Suppressor macrophage (primary cell): ENCODE data around the gene ATP10B.

ENCODE experiments used
- DNase-seq, 4 experiments: peaks; one replicate each; pipeline ENCODE4 v3.0.0-alpha.2; 2020 to 2022

The ATP10B gene

GRCh38 chr5:160629003-160629402 lies 223.0 kb downstream of the ATP10B start:
- DNase-seq = no peak

- DNase-seq = no peak
Observed at GRCh38 chr5:160628619-160628968, 223.4 kb downstream of the ATP10B start.

- no peak for DNase-seq
Observed at GRCh38 chr5:160627921-160628618, 223.9 kb downstream of the ATP10B start.

GRCh38 chr5:160626322-160626721 lies 225.7 kb downstream of the ATP10B start:
- DNase-seq = no peak

GRCh38 chr5:160621526-160621925 lies 230.5 kb downstream of the ATP10B start:
- no peak for DNase-seq

- no peak for DNase-seq
Observed at GRCh38 chr5:160620401-160620800, 231.6 kb downstream of the ATP10B start.

GRCh38 chr5:160619381-160619780 lies 232.6 kb downstream of the ATP10B start:
- no peak for DNase-seq

- no peak for DNase-seq
Observed at GRCh38 chr5:160618286-160618685, 233.7 kb downstream of the ATP10B start.

- no peak for DNase-seq
Observed at GRCh38 chr5:160616712-160617497, 235.1 kb downstream of the ATP10B start.

- no peak for DNase-seq
Observed at GRCh38 chr5:160614136-160614535, 237.9 kb downstream of the ATP10B start.

GRCh38 chr5:160605266-160605665 lies 246.7 kb downstream of the ATP10B start:
- DNase-seq = no peak

GRCh38 chr5:160604484-160604883 lies 247.5 kb downstream of the ATP10B start:
- DNase-seq = no peak

GRCh38 chr5:160602744-160603143 lies 249.3 kb downstream of the ATP10B start:
- DNase-seq = no peak

- no peak for DNase-seq
Observed at GRCh38 chr5:160601046-160601445, 251.0 kb downstream of the ATP10B start.

GRCh38 chr5:160573318-160573717 lies 278.7 kb downstream of the ATP10B start:
- no peak for DNase-seq

- no peak for DNase-seq
Observed at GRCh38 chr5:160567031-160567705, 284.8 kb downstream of the ATP10B start.

- no peak for DNase-seq
Observed at GRCh38 chr5:160565376-160565775, 286.6 kb downstream of the ATP10B start.

GRCh38 chr5:160556846-160557245 lies 295.2 kb downstream of the ATP10B start:
- DNase-seq = no peak

GRCh38 chr5:160555971-160556631 lies 295.9 kb downstream of the ATP10B start:
- DNase-seq = no peak

- no peak for DNase-seq
Observed at GRCh38 chr5:160555581-160555970, 296.4 kb downstream of the ATP10B start.

GRCh38 chr5:160550075-160550474 lies 301.9 kb downstream of the ATP10B start:
- DNase-seq = no peak

GRCh38 chr5:160548949-160549645 lies 302.9 kb downstream of the ATP10B start:
- no peak for DNase-seq

- no peak for DNase-seq
Observed at GRCh38 chr5:160547872-160548271, 304.1 kb downstream of the ATP10B start.
